IMR-90 (cell line): ENCODE measurements around the gene CREB5. TPM values are rescaled to one million over a fixed set of nuclear protein-coding genes. Genes with fewer than 3 reads are reported as not detected.

Experiments
- ATAC-seq: fragments of 200-7000 bp; cut with Tn5 transposase; 2 replicates; pipeline ENCODE4 v1.9.1; 2020; ENCODE audit warnings: low read depth, mild to moderate bottlenecking, moderate library complexity
- BruUV-seq: library from RNA; stranded (reverse); fragments of 400-500 nt; replicated peaks from 2 replicates; lab custom pipeline; 2021; lab: Mats Ljungman, UMichigan
- CTCF ChIA-PET: fragments of 300-600 bp; formaldehyde crosslinking; extraction: SDS; loops from one replicate; lab custom pipeline; 2021; ENCODE audit warnings: antibody characterized with exemption; lab: Yijun Ruan, JAX
- POLR2A ChIA-PET: fragments of 300-600 bp; sonication (Branson Sonifier 250); formaldehyde crosslinking; loops from one replicate; lab custom pipeline; 2022; ENCODE audit warnings: antibody characterized with exemption; ENCODE audit not compliant: unreplicated experiment; lab: Charles Lee
- DNase-seq: peaks from one replicate; pipeline ENCODE4 v3.0.0; 2013
- H2AFZ ChIP-seq: replicated peaks from 2 replicates; pipeline ENCODE3; 2013; ENCODE audit warnings: low read length, mild to moderate bottlenecking; ENCODE audit not compliant: poor library complexity
- H2AK5ac ChIP-seq: 2 replicates; pipeline ENCODE4 v1.6.1; 2013; ENCODE audit warnings: low read depth, low read length, inconsistent platforms
- H2AK9ac ChIP-seq: replicated peaks from 2 replicates; pipeline ENCODE3; 2013; ENCODE audit warnings: mild to moderate bottlenecking, low read depth, low read length, moderate library complexity; ENCODE audit not compliant: poor library complexity
- H2BK120ac ChIP-seq: 2 replicates; pipeline ENCODE4 v1.6.1; 2013; ENCODE audit warnings: low read depth, low read length, inconsistent platforms
- H2BK15ac ChIP-seq: 3 replicates; pipeline ENCODE4 v1.6.1; 2013; ENCODE audit warnings: low read depth, low read length, inconsistent platforms
- H2BK20ac ChIP-seq: 2 replicates; pipeline ENCODE4 v1.6.1; 2013; ENCODE audit warnings: low read depth, mild to moderate bottlenecking, inconsistent platforms, low read length, moderate library complexity
- H2BK5ac ChIP-seq: 2 replicates; pipeline ENCODE4 v1.6.1; 2013; ENCODE audit warnings: mild to moderate bottlenecking, low read depth, low read length, inconsistent platforms; ENCODE audit not compliant: poor library complexity, severe bottlenecking
- H3K14ac ChIP-seq: replicated peaks from 2 replicates; pipeline ENCODE4 v1.6.1; 2013; ENCODE audit warnings: low read depth, low read length, inconsistent platforms
- H3K18ac ChIP-seq: 2 replicates; pipeline ENCODE4 v1.6.1; 2013; ENCODE audit warnings: low read depth, low read length, control low read depth
- H3K23ac ChIP-seq: 2 replicates; pipeline ENCODE4 v1.6.1; 2013; ENCODE audit warnings: low read depth, low read length, inconsistent platforms
- H3K27ac ChIP-seq: 2 replicates; pipeline ENCODE4 v1.5.1; 2013; ENCODE audit warnings: mild to moderate bottlenecking, control low read depth, low read length; ENCODE audit not compliant: insufficient read depth
- H3K27me3 ChIP-seq: 2 replicates; pipeline ENCODE4 v1.6.1; 2013; ENCODE audit warnings: low read length; ENCODE audit not compliant: control insufficient read depth, insufficient read depth
- H3K36me3 ChIP-seq: 2 replicates; pipeline ENCODE4 v1.6.1; 2013; ENCODE audit warnings: low read length, mixed read lengths; ENCODE audit not compliant: control insufficient read depth, insufficient read depth
- H3K4ac ChIP-seq: 2 replicates; pipeline ENCODE4 v1.6.1; 2013; ENCODE audit warnings: low read depth, low read length, inconsistent platforms
- H3K4me1 ChIP-seq: 2 replicates; pipeline ENCODE4 v1.6.1; 2013; ENCODE audit warnings: low read length, mixed read lengths; ENCODE audit not compliant: control insufficient read depth, insufficient read depth
- H3K4me2 ChIP-seq: 2 replicates; pipeline ENCODE4 v1.6.1; 2013; ENCODE audit warnings: low read depth, mild to moderate bottlenecking, control low read depth, low read length, moderate library complexity
- H3K4me3 ChIP-seq: 2 replicates; pipeline ENCODE4 v1.5.1; 2013; ENCODE audit warnings: low read depth, mild to moderate bottlenecking, control low read depth, low read length, moderate library complexity; ENCODE audit not compliant: insufficient read depth
- H3K56ac ChIP-seq: 2 replicates; pipeline ENCODE4 v1.6.1; 2013; ENCODE audit warnings: low read length, inconsistent platforms; ENCODE audit not compliant: insufficient read depth; ENCODE audit errors: extremely low read depth
- H3K79me1 ChIP-seq, 2 experiments: 2 replicates each; pipeline ENCODE4 v1.6.1; 2013; ENCODE audit warnings: low read length in 2 of 2, inconsistent platforms in 1 of 2, low read depth in 1 of 2
- H3K9ac ChIP-seq: 2 replicates; pipeline ENCODE4 v1.6.1; 2013; ENCODE audit warnings: low read depth, low read length, control low read depth
- H3K9me1 ChIP-seq: 2 replicates; pipeline ENCODE4 v1.6.1; 2013; ENCODE audit warnings: low read length, inconsistent platforms; ENCODE audit not compliant: insufficient read depth
- H3K9me3 ChIP-seq: 2 replicates; pipeline ENCODE4 v1.6.1; 2013; ENCODE audit warnings: low read length; ENCODE audit not compliant: control insufficient read depth, insufficient read depth
- H4K20me1 ChIP-seq: 2 replicates; pipeline ENCODE4 v1.6.1; 2013; ENCODE audit warnings: low read length, inconsistent platforms; ENCODE audit not compliant: insufficient read depth
- H4K5ac ChIP-seq: 2 replicates; pipeline ENCODE4 v1.6.1; 2013; ENCODE audit warnings: mild to moderate bottlenecking, low read depth, low read length, control low read depth
- H4K8ac ChIP-seq, 2 experiments: 2 replicates each; pipeline ENCODE4 v1.6.1; 2013; ENCODE audit warnings: low read depth in 2 of 2, low read length in 2 of 2, control low read depth in 1 of 2, inconsistent platforms in 1 of 2
- H4K91ac ChIP-seq: 2 replicates; pipeline ENCODE4 v1.6.1; 2013; ENCODE audit warnings: low read depth, low read length, inconsistent platforms; ENCODE audit not compliant: insufficient read depth
- BHLHE40 ChIP-seq: fragments of 150-350 bp; IDR thresholded peaks from 2 replicates; pipeline ENCODE4 v1.6.1; 2016; ENCODE audit warnings: mild to moderate bottlenecking, low read depth, low read length
- MAZ ChIP-seq: IDR thresholded peaks from 2 replicates; pipeline ENCODE4 v1.6.1; 2012; ENCODE audit warnings: low read depth, mild to moderate bottlenecking, low read length, improper control_type of control experiment, moderate library complexity, borderline replicate concordance
- MXI1 ChIP-seq: IDR thresholded peaks from 2 replicates; pipeline ENCODE4 v1.6.1; 2012; ENCODE audit warnings: low read depth, mild to moderate bottlenecking, low read length, moderate library complexity, borderline replicate concordance
- NFE2L2 ChIP-seq: fragments of 150-350 bp; IDR thresholded peaks from 2 replicates; pipeline ENCODE4 v1.6.1; 2016; ENCODE audit warnings: low read depth, mild to moderate bottlenecking, low read length
- POLR2A ChIP-seq: IDR thresholded peaks from 2 replicates; pipeline ENCODE4 v1.6.1; 2012; ENCODE audit warnings: mild to moderate bottlenecking, low read depth, low read length
- RAD21 ChIP-seq: IDR thresholded peaks from 2 replicates; pipeline ENCODE4 v1.6.1; 2012; ENCODE audit warnings: low read length, improper control_type of control experiment
- SMC3 ChIP-seq: fragments of 150-350 bp; IDR thresholded peaks from 2 replicates; pipeline ENCODE4 v1.6.1; 2016; ENCODE audit warnings: low read depth, mild to moderate bottlenecking, antibody characterized with exemption, low read length, moderate library complexity
- WGBS, 2 experiments: methylation state at CpG; one replicate each; pipeline versions ENCODE4 v1.1.5 to v1.1.7; 2013; ENCODE audit warnings: missing lambda C conversion rate in 2 of 2; ENCODE audit not compliant: insufficient read length in 1 of 2; ENCODE audit errors: extremely low coverage in 2 of 2; 5-methylcytosine and 5-hydroxymethylcytosine counted together
- dilution Hi-C: fragments of 300-500 bp; cut with HindIII; formaldehyde crosslinking; loops from one replicate; pipeline ENCODE4 v1.14.3; 2018; ENCODE audit warnings: low sequenced_read_pairs; ENCODE audit not compliant: unreplicated experiment
- in situ Hi-C: fragments of 300-500 bp; cut with MboI; formaldehyde crosslinking; loops from 3 replicates; pipeline ENCODE4 v1.14.3; 2019; ENCODE audit warnings: low sequenced_read_pairs, inconsistent platforms, mixed read lengths
- intact Hi-C: fragments of 100-400 bp; cut with micrococcal nuclease; formaldehyde crosslinking; loops from 2 replicates; pipeline ENCODE4 v1.10.0; 2022
- polyA plus RNA-seq, 3 experiments: library from polyadenylated mRNA; depleted of rRNA; stranded (reverse); fragments of >200 nt; gene quantifications; 2 replicates each; pipeline ENCODE4 v1.2.3, GENCODE V29; 2012; ENCODE audit warnings: low replicate concordance in 1 of 3
- total RNA-seq: library from RNA; depleted of rRNA; stranded (reverse); fragments of >200 nt; gene quantifications from 2 replicates; pipeline ENCODE4 v1.2.3, GENCODE V29; 2012
- TF ChIP-seq, protein P1 (sequence below): conservative IDR thresholded peaks from 2 replicates; pipeline ENCODE4 v1.5.1; 2012; ENCODE audit warnings: mild to moderate bottlenecking, low read depth, low read length, improper control_type of control experiment

Gene CREB5
- total and polyA plus RNA-seq, 2 of the 4 experiments (the other 2 are of a cell fraction) = 7.3 to 13.1 TPM

DNA sequence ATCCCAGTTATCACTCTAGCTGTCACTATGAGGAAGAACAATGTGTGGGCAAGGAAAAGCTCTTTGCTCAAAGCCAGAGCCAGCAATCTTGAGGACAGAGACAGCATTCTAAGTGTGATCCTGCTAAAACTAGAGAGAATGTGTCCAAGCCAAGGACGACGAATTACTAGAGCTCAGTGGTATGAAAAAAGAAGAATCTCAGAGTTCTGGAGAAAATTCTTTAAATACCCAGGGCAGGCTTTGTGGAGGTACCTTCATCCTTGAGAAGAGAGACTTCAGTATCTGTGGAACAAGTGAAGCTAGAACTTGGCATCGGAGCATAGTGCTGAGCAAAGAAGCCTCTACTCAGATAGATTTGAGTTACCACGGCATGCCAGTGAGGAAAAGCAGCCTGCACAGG lies 336.0 kb downstream of the CREB5 start:
- TF ChIP-seq, protein P1, sequence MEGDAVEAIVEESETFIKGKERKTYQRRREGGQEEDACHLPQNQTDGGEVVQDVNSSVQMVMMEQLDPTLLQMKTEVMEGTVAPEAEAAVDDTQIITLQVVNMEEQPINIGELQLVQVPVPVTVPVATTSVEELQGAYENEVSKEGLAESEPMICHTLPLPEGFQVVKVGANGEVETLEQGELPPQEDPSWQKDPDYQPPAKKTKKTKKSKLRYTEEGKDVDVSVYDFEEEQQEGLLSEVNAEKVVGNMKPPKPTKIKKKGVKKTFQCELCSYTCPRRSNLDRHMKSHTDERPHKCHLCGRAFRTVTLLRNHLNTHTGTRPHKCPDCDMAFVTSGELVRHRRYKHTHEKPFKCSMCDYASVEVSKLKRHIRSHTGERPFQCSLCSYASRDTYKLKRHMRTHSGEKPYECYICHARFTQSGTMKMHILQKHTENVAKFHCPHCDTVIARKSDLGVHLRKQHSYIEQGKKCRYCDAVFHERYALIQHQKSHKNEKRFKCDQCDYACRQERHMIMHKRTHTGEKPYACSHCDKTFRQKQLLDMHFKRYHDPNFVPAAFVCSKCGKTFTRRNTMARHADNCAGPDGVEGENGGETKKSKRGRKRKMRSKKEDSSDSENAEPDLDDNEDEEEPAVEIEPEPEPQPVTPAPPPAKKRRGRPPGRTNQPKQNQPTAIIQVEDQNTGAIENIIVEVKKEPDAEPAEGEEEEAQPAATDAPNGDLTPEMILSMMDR = no peak
- TF ChIP-seq POLR2A (no peak), BHLHE40 (no peak), NFE2L2 (no peak), RAD21 (no peak), MAZ (no peak), SMC3 (no peak), MXI1 (no peak)
- no peak overlapping the region for H2AFZ ChIP-seq
- H3K36me3 ChIP-seq = no peaks in the 10 kb centered on the region
- H2BK15ac ChIP-seq = no peak overlapping the region
- intact Hi-C loops = no loop called here
- BruUV-seq = no TSS peak
- H2AK5ac ChIP-seq = no peak overlapping the region
- H3K56ac ChIP-seq = no peak overlapping the region
- no peak overlapping the region for H3K4me3 ChIP-seq
- H3K4me2 ChIP-seq = no peak overlapping the region
- H3K23ac ChIP-seq = no peak overlapping the region
- H3K27ac ChIP-seq = no peak overlapping the region
- H3K9ac ChIP-seq = no peak overlapping the region
- no peaks in the 10 kb centered on the region for H3K9me3 ChIP-seq
- no peaks in the 10 kb centered on the region for H3K79me1 ChIP-seq
- no peak overlapping the region for H2BK120ac ChIP-seq
- CTCF ChIA-PET = interaction anchor here (0.6 kb wide), 1 partner anchor 34 kb away, joined by 4 read pairs; no protein-coding TSS in a partner anchor
- ATAC-seq = no peak
- no peak overlapping the region for H3K4ac ChIP-seq
- H3K14ac ChIP-seq = no peak overlapping the region
- H2BK20ac ChIP-seq = no peak overlapping the region
- 0 out of 2 replicates have a peak, but pooled peaks cover 3% of the 10 kb centered on the region for H4K20me1 ChIP-seq
- no peak for DNase-seq
- no peak overlapping the region for H4K5ac ChIP-seq
- H3K18ac ChIP-seq = no peak overlapping the region
- H3K9me1 ChIP-seq = no peaks in the 10 kb centered on the region
- H3K4me1 ChIP-seq = peaks cover 1% of the 10 kb centered on the region
- H4K8ac ChIP-seq = no peak overlapping the region
- in situ Hi-C loops = no loop called here
- dilution Hi-C loops = no loop called here
- no peak overlapping the region for H2AK9ac ChIP-seq
- POLR2A ChIA-PET = no interaction called here
- 87% methylated on average over 3 of the region's 4 CpGs; no CpG with 5 or more reads in 1 of the 2 experiments for WGBS, 2 experiments
- no peak overlapping the region for H2BK5ac ChIP-seq
- H4K91ac ChIP-seq = no peak overlapping the region
- no peaks in the 10 kb centered on the region for H3K27me3 ChIP-seq
